Right lobe of liver (tissue), 4 donors: Measurements from ENCODE around the gene MEGF9.

Source experiments
- CTCF ChIP-seq, 4 donors: fragments of 200-600 bp in 3 of 4; fragments of 450-650 bp in 1 of 4; IDR thresholded peaks; one replicate each; pipeline versions ENCODE4 v1.5.1 to v1.8.0; 2016 to 2022; ENCODE audit warnings: antibody characterized with exemption in 4 of 4, mild to moderate bottlenecking in 2 of 4
- POLR2A ChIP-seq: fragments of 450-650 bp; IDR thresholded peaks from one replicate; pipeline ENCODE4 v1.6.1; 2017; ENCODE audit warnings: antibody characterized with exemption, mild to moderate bottlenecking
- donor health status: DM: no; HTN: no; CAD: no.
- donor health status: DM: no; HTN: no; CAD: no.
- donor health status: DM: no; HTN: yes; CAD: no.

- TF ChIP-seq POLR2A (no peak), CTCF (IDR thresholded peaks at IDR 0.05) (no peak)
Observed at GRCh38 chr9:120690372-120690771, 23.9 kb downstream of the MEGF9 start.
